ENCODE data around the gene CMTM3. TPM values are rescaled to one million over a fixed set of nuclear protein-coding genes. Genes with fewer than 3 reads are reported as not detected.
"Not testable (repeated sequence)": the region's sequence is repeated elsewhere in the genome, so short reads cannot be mapped to it uniquely, and the experiment has no call there.

Gene CMTM3
- total and polyA plus RNA-seq, 2 of the 4 experiments (the other 2 are of a cell fraction) = 4.5 to 35.5 TPM

GRCh38 chr16:66596559-66596958 lies 7.9 kb upstream of the CMTM3 start:
- H3K36me3 ChIP-seq (ENCODE audit: control insufficient read depth, insufficient read depth, low read length); dilution Hi-C loops (cut with HindIII; ENCODE audit: low sequenced_read_pairs, unreplicated experiment): not testable (repeated sequence)

More at GRCh38 chr16:66596559-66596958, 7.9 kb upstream of the CMTM3 start:
- H3K23ac ChIP-seq (ENCODE audit: low read depth, low read length); DNase-seq; BruUV-seq (replicated peaks); H4K8ac ChIP-seq (ENCODE audit: low read depth in 2 of 2, low read length in 2 of 2); intact Hi-C loops (cut with micrococcal nuclease); H3K4me3 ChIP-seq (ENCODE audit: insufficient read depth, low read depth, low read length); H2BK15ac ChIP-seq (ENCODE audit: low read depth, low read length); H3K4me2 ChIP-seq (ENCODE audit: low read depth, low read length); CTCF ChIA-PET; H2AK9ac ChIP-seq (replicated peaks; ENCODE audit: low read depth, low read length, poor library complexity); H3K14ac ChIP-seq (replicated peaks; ENCODE audit: low read depth, low read length); H2BK20ac ChIP-seq (ENCODE audit: low read depth, low read length); H3K4ac ChIP-seq (ENCODE audit: low read depth, low read length); H3K18ac ChIP-seq (ENCODE audit: low read depth, low read length); H4K91ac ChIP-seq (ENCODE audit: insufficient read depth, low read depth, low read length); H3K27ac ChIP-seq (ENCODE audit: insufficient read depth, low read length); H4K20me1 ChIP-seq (ENCODE audit: insufficient read depth, low read length); H2BK5ac ChIP-seq (ENCODE audit: low read depth, low read length, poor library complexity, severe bottlenecking); H4K5ac ChIP-seq (ENCODE audit: low read depth, low read length); ATAC-seq (ENCODE audit: low read depth); POLR2A ChIA-PET (ENCODE audit: unreplicated experiment); in situ Hi-C loops (cut with MboI; ENCODE audit: low sequenced_read_pairs); H2BK120ac ChIP-seq (ENCODE audit: low read depth, low read length); H2AK5ac ChIP-seq (ENCODE audit: low read depth, low read length); H3K9ac ChIP-seq (ENCODE audit: low read depth, low read length); H3K79me1 ChIP-seq (ENCODE audit: low read depth in 1 of 2, low read length in 2 of 2); H3K4me1 ChIP-seq (ENCODE audit: control insufficient read depth, insufficient read depth, low read length); H3K56ac ChIP-seq (ENCODE audit: extremely low read depth, insufficient read depth, low read length); H3K9me1 ChIP-seq (ENCODE audit: insufficient read depth, low read length); H2AFZ ChIP-seq (replicated peaks; ENCODE audit: low read length, poor library complexity): not testable (repeated sequence)
- peaks cover 27% of the 10 kb centered on the region for H3K27me3 ChIP-seq (ENCODE audit: control insufficient read depth, insufficient read depth, low read length)
- peaks cover 13% of the 10 kb centered on the region for H3K9me3 ChIP-seq (ENCODE audit: control insufficient read depth, insufficient read depth, low read length)
- no CpG with 5 or more reads among the region's 4 CpGs for WGBS, 2 experiments (ENCODE audit: extremely low coverage in 2 of 2, insufficient read length in 1 of 2)
